ENCODE results near the gene LTV1.

The LTV1 gene

GRCh38 chr6:143877584-143878271, 34.6 kb downstream of the LTV1 start:
- in situ Hi-C loops (cut with HindIII; ENCODE audit: low pct_ligation_motif_present, low pct_unique_long_range_greater_than_20kb, low sequenced_read_pairs), result no loop called here

GRCh38 chr6:143878272-143878760, 35.2 kb downstream of the LTV1 start:
- no peak for DNase-seq
- in situ Hi-C loops (cut with HindIII; ENCODE audit: low pct_ligation_motif_present, low pct_unique_long_range_greater_than_20kb, low sequenced_read_pairs), result no loop called here

More at GRCh38 chr6:143877584-143878271, 34.6 kb downstream of the LTV1 start:
- DNase-seq, result no peak

GRCh38 chr6:143880412-143880811, 37.3 kb downstream of the LTV1 start:
- in situ Hi-C loops (cut with HindIII; ENCODE audit: low pct_ligation_motif_present, low pct_unique_long_range_greater_than_20kb, low sequenced_read_pairs), result no loop called here
- DNase-seq, result no peak

GRCh38 chr6:143882401-143882930, 39.3 kb downstream of the LTV1 start:
- DNase-seq, result no peak
- in situ Hi-C loops (cut with HindIII; ENCODE audit: low pct_ligation_motif_present, low pct_unique_long_range_greater_than_20kb, low sequenced_read_pairs), result no loop called here

- DNase-seq, result no peak
- in situ Hi-C loops (cut with HindIII; ENCODE audit: low pct_ligation_motif_present, low pct_unique_long_range_greater_than_20kb, low sequenced_read_pairs), result no loop called here
Measured at GRCh38 chr6:143884216-143884900, 41.2 kb downstream of the LTV1 start.

- no peak for DNase-seq
- in situ Hi-C loops (cut with HindIII; ENCODE audit: low pct_ligation_motif_present, low pct_unique_long_range_greater_than_20kb, low sequenced_read_pairs), result no loop called here
Measured at GRCh38 chr6:143885116-143885515, 42.0 kb downstream of the LTV1 start.

GRCh38 chr6:143894655-143895054, 51.5 kb downstream of the LTV1 start:
- in situ Hi-C loops (cut with HindIII; ENCODE audit: low pct_ligation_motif_present, low pct_unique_long_range_greater_than_20kb, low sequenced_read_pairs), result no loop called here
- no peak for DNase-seq

- no peak for DNase-seq
- in situ Hi-C loops (cut with HindIII; ENCODE audit: low pct_ligation_motif_present, low pct_unique_long_range_greater_than_20kb, low sequenced_read_pairs), result no loop called here
Measured at GRCh38 chr6:143896126-143896860, 53.2 kb downstream of the LTV1 start.

GRCh38 chr6:143900358-143900757, 57.2 kb downstream of the LTV1 start:
- in situ Hi-C loops (cut with HindIII; ENCODE audit: low pct_ligation_motif_present, low pct_unique_long_range_greater_than_20kb, low sequenced_read_pairs), result no loop called here
- no peak for DNase-seq

- no peak for DNase-seq
- in situ Hi-C loops (cut with HindIII; ENCODE audit: low pct_ligation_motif_present, low pct_unique_long_range_greater_than_20kb, low sequenced_read_pairs), result no loop called here
Measured at GRCh38 chr6:143901885-143902750, 59.0 kb downstream of the LTV1 start.

GRCh38 chr6:143902827-143903226, 59.7 kb downstream of the LTV1 start:
- no peak for DNase-seq
- in situ Hi-C loops (cut with HindIII; ENCODE audit: low pct_ligation_motif_present, low pct_unique_long_range_greater_than_20kb, low sequenced_read_pairs), result no loop called here

GRCh38 chr6:143911028-143911427, 67.9 kb downstream of the LTV1 start:
- no peak for DNase-seq
- in situ Hi-C loops (cut with HindIII; ENCODE audit: low pct_ligation_motif_present, low pct_unique_long_range_greater_than_20kb, low sequenced_read_pairs), result no loop called here

GRCh38 chr6:143912671-143913070, 69.5 kb downstream of the LTV1 start:
- DNase-seq, result no peak
- in situ Hi-C loops (cut with HindIII; ENCODE audit: low pct_ligation_motif_present, low pct_unique_long_range_greater_than_20kb, low sequenced_read_pairs), result no loop called here
